GM19351 (cell line): ENCODE results near the gene LRRC4C.
A peak's percentile ranks its signal among the peaks of the same experiment; 100 is the strongest.
"Not testable (repeated sequence)": the region's sequence is repeated elsewhere in the genome, so short reads cannot be mapped to it uniquely, and the experiment has no call there.

Source experiments
- ATAC-seq: cut with Tn5 transposase; IDR thresholded peaks from one replicate; pipeline ENCODE4 v1.9.1; 2021; ENCODE audit warnings: mild to moderate bottlenecking, moderate library complexity; ENCODE audit not compliant: unreplicated experiment

The LRRC4C gene

DNA sequence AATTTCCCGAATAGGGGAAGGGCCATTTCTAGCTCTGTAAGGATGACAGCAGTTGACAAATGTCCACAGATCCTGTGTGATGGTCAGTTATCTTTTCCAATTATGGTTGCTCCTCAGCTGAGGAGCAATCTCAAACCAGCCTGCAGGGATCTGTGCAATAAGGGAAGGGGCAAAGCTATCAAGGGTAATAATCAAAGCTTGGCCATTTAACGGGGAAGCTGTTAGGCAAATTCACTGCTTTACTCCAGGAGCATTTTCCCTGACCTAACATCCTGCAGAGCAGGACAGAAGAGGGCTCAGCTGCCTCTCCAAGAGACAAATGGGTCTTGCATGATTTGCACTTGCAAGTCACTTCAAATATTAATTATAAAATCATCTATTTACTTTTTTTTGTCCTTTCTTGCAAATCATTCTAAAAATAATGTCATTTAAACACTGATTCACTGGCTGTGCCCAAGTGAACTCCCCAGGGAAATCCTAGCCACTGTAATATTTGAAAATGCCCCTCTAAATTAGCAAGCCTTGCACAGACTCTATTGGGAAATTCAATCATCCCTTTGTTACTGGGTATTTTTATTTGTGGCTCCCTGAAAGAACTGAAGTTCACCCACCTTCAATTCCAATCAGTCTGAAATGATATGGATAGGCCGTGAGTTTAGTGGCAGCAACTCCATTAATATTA, 1256.7 kb downstream of the LRRC4C start:
- ATAC-seq: no peak

DNA sequence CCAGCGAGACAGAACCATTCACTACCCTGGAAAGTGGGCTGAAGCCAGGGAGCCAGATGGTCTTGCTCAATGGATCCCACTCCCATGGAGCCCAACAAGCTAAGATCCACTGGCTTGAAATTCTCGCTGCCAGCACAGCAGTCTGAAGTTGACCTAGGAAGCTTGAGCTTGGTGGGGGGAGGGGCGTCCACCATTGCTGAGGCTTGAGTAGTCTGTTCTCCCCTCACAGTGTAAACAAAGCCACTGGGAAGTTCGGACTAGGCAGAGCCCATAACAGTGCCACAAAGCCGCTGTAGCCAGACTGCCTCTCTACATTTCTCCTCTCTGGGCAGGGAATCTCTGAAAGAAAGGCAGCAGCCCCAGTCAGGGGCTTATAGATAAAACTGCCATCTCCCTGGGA, 1266.9 kb downstream of the LRRC4C start:
- not testable (repeated sequence) for ATAC-seq

DNA sequence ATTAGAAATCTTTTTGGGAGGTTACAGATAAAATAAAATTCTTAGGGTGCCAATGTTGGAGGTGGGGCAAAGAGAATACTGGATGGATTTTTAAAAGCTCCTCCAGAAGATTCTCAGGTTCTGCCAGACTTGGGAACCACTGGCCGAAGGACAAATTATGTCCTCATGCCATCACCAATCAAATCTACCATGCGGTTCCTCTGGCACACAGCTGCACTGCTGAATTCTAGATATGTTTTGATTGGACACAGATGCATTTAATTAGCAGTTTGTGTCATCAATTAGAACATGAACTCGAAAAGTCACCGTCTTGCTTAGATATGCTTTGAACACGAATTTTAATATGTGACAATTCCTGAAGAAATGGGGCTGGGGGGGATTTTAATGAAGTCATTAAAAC, 1269.2 kb downstream of the LRRC4C start:
- ATAC-seq: no peak

DNA sequence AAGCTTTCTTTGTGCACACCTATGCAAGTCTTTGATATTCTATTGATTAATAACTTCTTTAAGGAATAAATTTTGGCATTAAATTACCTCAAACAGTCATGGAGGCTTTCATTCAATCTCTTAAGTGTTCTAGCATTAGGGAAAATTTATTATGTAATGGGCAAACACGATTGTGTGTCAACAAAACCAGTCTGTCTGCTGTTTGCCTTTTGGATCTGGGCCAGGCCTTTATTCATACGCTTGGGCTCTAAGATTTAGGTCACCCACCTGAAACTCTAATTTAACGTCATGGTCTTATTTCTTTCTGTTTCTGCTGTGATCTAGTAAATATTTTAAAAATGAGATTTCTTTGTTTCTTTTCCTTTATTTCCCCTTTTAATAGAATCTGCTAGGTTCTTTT, 1270.6 kb downstream of the LRRC4C start:
- no peak for ATAC-seq

DNA sequence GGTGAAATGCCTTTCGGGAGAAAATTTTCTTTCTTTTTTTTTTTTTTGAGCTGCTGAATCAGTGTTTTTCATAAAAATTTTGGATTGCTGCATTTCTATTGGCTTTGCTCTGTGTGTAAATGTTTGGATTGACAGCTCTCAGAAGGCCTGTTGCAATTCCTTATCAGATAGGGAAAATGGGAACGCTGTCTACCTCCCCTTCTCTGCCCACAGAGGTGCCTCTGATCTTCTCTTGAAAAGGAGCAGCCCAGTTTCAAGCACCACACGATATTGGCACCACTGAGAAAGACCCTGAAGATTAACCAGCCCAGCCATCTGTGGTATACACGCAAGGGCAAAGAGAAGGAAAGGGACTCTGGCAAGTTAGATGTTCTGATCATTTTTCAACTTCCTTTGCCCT, 1272.2 kb downstream of the LRRC4C start:
- no peak for ATAC-seq

DNA sequence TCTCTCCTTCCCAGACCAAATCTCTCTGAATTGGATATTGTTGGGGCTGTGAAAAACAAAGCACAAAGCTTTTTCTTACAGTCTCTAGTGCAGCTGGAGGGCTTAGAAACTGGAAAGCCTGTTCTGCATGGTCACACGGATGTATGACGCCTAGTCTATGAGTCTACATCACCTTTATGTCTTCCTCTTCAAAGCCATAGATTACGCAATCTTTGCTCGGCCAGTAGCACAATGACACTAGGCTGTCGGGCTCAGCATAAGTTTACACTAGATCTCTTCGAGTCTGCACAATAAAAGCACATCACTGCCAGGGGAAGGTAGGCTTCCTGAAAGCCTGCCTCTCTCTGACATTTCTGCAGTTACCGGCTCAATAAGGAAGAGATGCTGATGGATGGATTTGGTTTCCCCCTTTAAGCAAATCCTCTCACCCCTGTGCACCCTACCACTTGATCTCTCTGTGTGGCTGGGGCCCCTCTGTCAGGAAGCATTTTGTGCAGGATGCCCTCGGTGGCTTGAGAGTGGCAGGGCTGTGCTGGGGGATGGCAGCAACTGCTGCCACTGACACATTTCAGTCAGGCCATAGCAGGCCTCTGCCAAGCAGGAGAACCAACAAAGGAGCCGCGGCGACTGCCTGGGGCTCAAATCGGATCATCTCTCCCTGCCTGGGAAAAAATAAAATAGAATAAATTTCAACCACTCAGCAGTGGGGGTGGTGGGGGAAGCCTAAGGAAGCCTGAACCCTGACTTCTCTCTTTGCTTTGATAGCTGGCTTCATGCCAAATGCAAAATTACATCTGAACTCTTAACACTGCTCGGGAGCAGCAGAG, 1272.8 kb downstream of the LRRC4C start:
- no peak for ATAC-seq

DNA sequence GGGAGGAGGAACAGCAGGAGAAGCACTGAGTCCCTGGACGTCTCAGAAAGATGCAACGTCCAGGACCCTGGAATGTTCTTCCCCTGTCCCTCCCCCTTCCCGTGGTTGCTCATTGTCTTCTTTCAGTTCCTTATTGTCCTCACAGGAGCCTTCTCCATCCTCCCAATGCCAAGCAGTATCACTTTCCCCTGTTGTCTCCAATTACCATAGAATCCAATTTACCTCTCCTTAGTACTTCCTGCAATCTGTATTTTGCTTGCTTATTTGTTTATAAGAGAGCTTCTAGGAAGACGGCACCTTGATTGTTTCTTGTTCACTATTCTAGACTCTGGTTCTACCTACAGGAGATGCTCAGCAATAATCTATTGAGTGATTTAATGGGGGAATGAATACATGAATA, 1273.7 kb downstream of the LRRC4C start:
- ATAC-seq: no peak

DNA sequence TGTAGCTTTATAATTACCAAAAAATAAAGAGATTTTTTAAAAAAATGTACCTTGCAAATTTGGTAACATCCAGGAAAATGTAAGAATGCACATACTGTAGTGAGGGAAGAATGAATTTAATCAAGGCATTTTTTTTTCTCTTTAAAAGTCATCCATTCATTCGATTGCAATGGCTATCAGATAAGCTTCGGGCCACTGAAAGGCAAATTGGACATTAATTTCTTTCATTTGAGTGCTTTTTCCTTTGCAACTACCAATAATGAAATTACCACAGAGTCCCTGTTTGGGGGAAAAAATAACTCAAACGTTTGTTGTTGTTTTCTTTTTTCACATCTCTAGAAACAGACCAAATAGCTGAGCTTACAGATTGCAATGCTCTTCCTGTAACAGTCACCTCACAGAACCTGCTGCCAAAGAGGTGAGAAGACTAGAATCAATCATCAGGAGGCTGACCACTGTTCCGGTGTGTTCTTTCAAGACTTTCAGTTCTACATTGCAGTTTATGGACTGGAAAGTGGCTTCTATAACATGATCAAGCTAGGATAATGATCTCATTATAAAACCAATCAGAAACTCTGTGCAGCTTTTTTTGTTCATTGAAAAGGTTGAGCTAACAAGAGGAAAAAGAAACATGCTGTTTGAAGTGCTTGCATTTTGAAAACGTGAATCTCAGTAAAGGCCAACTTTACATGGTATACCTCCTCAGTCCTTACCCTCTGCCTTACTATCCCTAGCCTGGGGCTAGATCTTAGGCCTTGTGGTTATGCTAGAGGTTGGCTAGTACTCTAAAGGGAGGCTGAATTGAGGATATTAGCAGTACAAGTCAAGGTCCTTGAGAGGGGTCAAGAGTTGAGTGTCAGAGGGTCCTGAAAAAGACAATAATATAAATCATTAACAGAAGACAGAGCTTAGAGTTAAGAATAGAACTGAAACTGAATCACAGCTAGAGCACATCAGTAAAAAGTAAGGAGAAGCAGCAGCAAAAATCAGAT, 1276.1 kb downstream of the LRRC4C start:
- peak; percentile 71 for ATAC-seq

DNA sequence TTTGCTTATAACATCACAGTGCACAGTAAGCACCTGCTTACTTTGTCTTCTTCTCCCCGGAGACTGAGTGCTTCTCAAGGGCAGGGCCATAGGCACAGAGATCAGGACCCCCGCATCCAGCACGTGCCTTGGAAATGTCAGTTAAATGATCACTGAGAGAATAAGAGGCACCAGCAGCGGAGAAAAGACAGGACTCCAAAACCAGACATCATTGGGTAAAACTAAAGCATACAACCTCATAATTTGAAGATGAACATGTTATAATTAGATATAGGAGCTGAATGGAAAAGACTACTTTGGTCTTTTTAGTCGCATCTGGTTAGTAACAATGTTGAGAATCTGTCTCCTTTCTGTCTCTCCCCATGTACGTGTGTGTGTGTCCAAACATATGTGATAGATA, 1279.9 kb downstream of the LRRC4C start:
- ATAC-seq: no peak

DNA sequence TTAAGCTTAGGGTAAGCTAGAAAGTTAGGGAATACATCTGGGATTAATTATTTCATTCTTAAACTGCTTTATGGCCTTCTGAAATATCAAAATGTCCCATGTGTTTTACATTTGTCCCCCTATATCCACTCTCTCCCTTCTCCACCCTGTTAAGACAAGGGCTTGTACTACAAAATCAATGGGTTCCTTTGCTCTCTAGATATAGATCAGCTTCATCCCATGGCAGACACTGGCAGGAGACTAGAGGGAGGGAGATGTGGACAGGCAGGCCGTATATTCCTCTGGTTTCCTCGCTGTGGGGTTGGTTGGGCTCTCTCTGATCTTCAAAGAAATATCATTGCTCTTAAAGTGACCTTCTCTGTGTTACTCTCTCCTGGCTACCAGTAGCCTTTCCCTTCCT, 1281.0 kb downstream of the LRRC4C start:
- ATAC-seq: no peak

DNA sequence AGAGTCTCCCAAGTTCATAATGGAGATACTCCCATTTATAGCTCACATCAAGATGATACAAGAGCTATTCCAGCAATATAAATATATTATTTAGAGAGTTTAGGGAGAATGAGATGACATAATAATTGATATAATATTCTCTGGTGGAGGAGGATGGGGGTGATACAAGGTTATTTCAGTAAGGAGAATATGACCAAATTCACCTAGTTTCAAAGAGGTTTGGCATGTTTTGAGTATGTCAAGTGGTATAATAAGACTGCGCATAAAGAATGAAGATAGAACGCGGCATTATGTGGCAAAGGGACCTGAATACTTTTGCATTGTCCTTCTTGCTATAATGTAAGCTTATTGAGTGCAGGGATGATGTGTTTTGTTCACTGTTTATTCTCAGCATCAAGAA, 1283.5 kb downstream of the LRRC4C start:
- ATAC-seq: no peak

DNA sequence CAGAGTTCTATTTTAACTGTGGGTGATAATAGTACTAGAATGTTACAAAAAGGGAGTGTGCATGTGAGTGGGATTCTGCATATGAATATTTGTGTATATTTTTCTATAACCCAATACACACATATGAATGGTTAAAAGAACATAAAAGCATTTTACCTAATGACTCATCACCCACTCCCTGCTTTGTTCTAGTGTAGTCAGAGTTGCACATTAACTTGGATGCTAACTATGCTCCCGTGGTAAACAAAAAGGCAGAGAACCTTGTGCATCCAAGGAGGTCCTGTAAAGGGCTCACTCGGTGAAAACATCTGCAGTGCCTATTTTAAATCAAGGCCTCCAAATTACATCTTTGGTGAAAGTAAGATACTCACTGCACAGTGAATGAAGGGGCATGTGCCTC, 1289.4 kb downstream of the LRRC4C start:
- ATAC-seq: no peak

DNA sequence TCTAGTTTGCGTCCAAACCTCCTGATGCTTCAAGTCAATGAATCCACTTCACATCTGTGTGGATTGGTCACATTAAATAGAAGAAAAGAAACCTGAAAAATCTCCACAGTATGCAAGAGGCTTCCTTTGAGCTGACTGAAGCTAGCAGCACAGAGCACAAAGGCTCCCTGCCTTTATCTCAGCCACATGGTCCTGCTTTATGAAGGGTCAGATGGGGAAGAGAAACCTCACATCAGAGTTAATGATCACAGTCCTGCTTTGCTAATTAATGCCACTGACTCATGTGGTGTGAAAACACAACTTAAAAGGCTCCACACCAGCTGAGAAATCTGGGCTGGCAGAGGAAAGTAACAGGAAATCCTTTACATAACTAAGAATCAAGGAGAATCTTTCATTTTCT, 1291.0 kb downstream of the LRRC4C start:
- no peak for ATAC-seq

DNA sequence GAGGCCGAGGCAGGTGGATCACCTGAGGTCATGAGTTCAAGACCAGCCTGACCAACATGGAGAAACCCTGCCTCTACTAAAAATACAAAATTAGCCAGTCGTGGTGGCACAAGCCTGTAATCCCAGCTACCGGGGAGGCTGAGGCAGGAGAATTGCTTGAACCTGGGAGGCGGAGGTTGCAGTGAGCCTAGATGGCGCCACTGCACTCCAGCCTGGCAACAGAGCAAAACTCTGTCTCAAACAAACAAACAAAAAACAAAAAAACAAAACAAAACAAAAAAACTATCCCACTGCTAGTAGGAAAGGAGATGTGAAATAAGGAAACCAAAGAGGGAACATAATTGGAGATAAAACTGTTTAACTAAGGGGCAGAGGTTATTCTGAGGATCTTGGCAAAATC, 1291.6 kb downstream of the LRRC4C start:
- not testable (repeated sequence) for ATAC-seq

DNA sequence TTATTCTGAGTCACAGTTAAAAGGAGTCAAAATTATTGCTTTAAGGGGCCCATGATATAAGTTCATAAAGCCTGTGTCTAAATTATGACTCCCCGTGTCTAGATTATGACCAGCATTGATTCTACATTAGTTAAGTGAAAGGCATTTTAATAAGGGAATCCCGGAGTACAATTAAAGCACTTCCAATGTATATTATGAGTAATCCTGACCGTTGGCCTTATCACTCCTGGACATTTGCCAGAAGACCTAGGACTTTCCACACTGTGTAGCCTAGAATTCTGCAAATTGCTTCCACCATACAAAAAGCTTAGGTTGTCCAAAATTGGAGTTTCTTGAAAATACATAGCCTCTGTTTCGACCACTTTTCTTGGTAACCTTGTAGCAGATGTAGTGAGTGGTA, 1292.6 kb downstream of the LRRC4C start:
- ATAC-seq: no peak

DNA sequence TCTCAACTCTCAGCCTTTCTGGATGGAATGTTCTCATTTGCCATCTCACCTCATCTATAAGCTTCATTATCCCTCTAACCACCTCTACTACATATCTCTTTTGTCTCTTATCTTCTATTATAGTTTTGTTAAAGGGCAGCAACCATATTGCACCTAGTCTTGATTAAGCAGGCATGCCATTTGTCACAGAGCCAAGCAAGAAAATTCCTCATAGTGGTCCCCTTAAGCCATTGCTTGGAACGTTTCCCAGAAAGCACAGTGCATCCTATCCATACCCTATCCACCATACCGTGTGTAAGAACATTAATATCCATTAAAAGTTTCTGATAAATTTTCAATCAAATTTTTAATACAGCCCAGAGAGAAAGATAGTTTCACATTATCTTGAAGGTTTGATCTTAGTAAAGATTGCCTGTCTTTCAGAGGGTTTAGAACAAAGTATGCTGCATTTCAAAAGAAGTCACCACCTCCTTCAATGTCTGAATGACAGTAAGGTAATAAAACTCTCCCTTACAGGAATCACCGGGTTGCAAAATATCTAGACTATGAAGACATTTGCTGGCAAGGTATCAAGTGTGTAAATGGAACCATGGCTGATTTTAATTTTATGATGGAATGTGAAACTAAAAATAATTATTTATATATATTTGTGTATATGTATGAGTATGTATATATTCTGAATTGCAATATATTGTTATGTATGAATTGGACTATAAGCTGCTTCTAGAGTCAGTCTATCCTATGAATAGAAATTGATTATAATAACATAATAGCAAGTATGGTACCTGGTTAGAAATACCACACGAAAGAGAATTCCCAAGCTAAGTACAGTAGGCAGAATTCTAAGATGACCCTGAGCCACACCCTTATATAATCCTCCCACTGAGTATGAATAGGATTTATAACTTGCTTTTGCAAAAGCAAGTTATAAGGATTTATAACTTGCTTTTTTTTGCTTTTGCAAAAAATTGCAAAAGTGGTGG, 1296.3 kb downstream of the LRRC4C start:
- ATAC-seq: no peak

DNA sequence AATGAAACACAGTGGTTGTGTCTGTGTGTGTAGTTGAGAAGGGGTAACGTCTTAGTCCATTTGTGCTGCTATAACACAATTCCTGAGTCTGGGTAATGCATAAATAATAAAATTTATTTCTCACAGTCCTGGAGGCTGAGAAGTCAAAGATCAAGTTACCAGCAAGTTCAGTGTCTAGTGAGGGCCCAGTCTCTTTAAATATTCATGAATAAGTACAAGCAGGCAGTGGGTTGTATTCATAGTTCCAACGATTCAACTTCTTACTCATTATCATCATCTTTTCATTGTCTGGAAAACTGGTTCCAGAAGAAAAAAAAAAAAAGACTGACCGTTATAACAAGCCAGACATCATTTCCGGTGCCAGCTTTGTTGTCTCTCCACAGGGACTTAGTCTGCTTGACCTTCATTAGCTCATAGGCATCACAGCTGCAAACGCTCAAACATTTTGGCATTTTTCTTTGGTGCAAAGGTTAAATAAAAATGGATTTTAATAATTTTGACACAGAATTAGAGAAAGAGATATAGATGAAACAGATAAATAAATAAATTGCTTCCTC, 1297.5 kb downstream of the LRRC4C start:
- no peak for ATAC-seq

DNA sequence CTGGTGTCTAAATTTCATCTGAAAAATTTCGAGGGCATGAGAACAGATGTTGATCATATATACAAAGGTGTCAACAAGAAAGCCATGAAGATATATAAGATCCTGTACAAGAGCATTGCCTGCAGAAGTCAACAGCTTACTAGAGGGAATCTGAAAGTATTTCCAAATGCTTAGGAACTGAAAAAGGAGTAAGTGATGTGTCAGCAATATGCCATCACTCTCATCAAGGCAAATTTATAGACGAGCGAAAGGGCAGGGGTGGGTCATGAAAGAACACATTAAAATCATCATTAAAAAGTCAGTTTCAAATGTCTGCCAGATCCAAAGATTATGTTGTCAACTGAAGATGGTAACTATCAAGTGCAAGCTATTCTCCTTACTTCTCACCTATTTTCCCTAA, 1299.0 kb downstream of the LRRC4C start:
- no peak for ATAC-seq

DNA sequence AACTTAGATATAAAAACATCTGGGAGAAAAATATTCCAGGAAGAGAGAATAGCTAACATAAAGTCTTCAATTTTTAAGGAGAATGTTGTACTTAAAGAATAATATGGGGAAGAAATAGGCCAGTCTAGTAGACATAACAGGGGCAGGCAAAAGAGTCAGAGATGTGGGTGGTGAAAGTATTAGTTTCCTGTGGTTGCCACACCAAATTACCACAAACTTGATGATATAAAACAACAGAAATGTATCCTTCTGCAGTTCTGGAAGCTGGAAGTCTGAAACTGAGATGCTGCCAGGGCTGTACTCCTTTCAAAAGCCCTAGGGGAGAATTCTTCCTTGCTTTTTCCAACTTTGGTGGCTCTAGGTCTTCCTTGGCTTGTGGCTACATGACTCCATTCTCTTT, 1309.7 kb downstream of the LRRC4C start:
- no peak for ATAC-seq

DNA sequence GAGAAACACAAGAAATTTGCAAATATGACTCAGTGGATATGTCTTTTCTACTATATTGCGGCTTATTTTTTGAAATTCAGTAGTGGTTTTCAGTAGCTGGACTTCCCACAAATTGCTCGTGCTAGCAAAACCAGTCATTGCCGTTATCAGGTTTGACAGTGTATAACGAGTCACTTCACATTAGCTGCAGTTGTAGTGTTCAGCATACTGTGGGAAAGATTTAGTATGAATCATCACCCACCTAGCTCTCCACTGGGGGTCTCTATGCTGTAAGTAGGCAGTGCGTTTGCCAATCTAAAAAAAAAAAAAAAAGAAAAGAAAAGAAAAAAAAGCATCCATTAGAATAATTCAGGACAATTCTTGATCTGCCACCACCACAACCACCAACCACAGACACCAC, 1318.9 kb downstream of the LRRC4C start:
- ATAC-seq: no peak
